Measurements from ENCODE around the gene DMRTB1. TPM values are rescaled to one million over a fixed set of nuclear protein-coding genes. Genes with fewer than 3 reads are reported as not detected.

Gene DMRTB1
- total RNA-seq, 2 donors from 2014 or later: not detected

GRCh38 chr1:53490351-53490750, 31.2 kb downstream of the DMRTB1 start:
- Histone ChIP-seq H3K4me1 (ENCODE audit: control insufficient read depth, insufficient read depth, low read length) (no peaks in the 10 kb centered on the region), H3K4me3 (ENCODE audit: low read length) (no peak overlapping the region), H3K27ac (ENCODE audit: low read depth, low read length) (no peak overlapping the region), H3K36me3 (ENCODE audit: control insufficient read depth, insufficient read depth, low read length) (no peaks in the 10 kb centered on the region), H3K9me3 (ENCODE audit: control insufficient read depth, low read length) (no peaks in the 10 kb centered on the region), H3K9ac (ENCODE audit: extremely low read depth, low read length, poor library complexity, severe bottlenecking) (no peak overlapping the region), H3K27me3 (ENCODE audit: control insufficient read depth, insufficient read depth, low read length, poor library complexity, severe bottlenecking) (no peaks in the 10 kb centered on the region)
- Mint-ChIP-seq H3K4me3 (no peak overlapping the region), H3K27me3 (ENCODE audit: insufficient read depth) (peaks cover 7% of the 10 kb centered on the region), H3K36me3 (ENCODE audit: low read depth) (no peaks in the 10 kb centered on the region), H3K9me3 (peaks cover 11% of the 10 kb centered on the region), H3K27ac (no peak overlapping the region), H3K4me1 (peaks cover under 1% of the 10 kb centered on the region)
- DNase-seq: no peak
- TF ChIP-seq CTCF (conservative IDR thresholded peaks at IDR 0.05): no peak
- 94% methylated on average over 3 of the region's 3 CpGs; no CpG with 5 or more reads in 1 of the 2 experiments for WGBS, 2 experiments (ENCODE audit: insufficient coverage in 1 of 2, insufficient read length in 1 of 2)

GRCh38 chr1:53495633-53496345, 36.6 kb downstream of the DMRTB1 start:
- H3K27ac Mint-ChIP-seq: no peak overlapping the region
- no peaks in the 10 kb centered on the region for H3K4me1 ChIP-seq (ENCODE audit: control insufficient read depth, insufficient read depth, low read length)
- 90 to 92% methylated on average over 8 of the region's 8 CpGs for WGBS, 2 experiments (ENCODE audit: insufficient coverage in 1 of 2, insufficient read length in 1 of 2)
- peaks cover 6% of the 10 kb centered on the region for H3K27me3 Mint-ChIP-seq (ENCODE audit: insufficient read depth)
- H3K9ac ChIP-seq (ENCODE audit: extremely low read depth, low read length, poor library complexity, severe bottlenecking): no peak overlapping the region
- no peaks in the 10 kb centered on the region for H3K36me3 Mint-ChIP-seq (ENCODE audit: low read depth)
- H3K36me3 ChIP-seq (ENCODE audit: control insufficient read depth, insufficient read depth, low read length): no peaks in the 10 kb centered on the region
- H3K4me3 ChIP-seq (ENCODE audit: low read length): no peak overlapping the region
- H3K27ac ChIP-seq (ENCODE audit: low read depth, low read length): no peak overlapping the region
- H3K4me3 Mint-ChIP-seq: no peak overlapping the region
- no peaks in the 10 kb centered on the region for H3K9me3 ChIP-seq (ENCODE audit: control insufficient read depth, low read length)
- no peak for TF ChIP-seq CTCF (conservative IDR thresholded peaks at IDR 0.05)
- no peak for DNase-seq
- no peaks in the 10 kb centered on the region for H3K27me3 ChIP-seq (ENCODE audit: control insufficient read depth, insufficient read depth, low read length, poor library complexity, severe bottlenecking)
- no peaks in the 10 kb centered on the region for H3K4me1 Mint-ChIP-seq
- H3K9me3 Mint-ChIP-seq: no peaks in the 10 kb centered on the region

GRCh38 chr1:53498555-53499131, 39.4 kb downstream of the DMRTB1 start:
- no peaks in the 10 kb centered on the region for H3K9me3 ChIP-seq (ENCODE audit: control insufficient read depth, low read length)
- Mint-ChIP-seq H3K4me1 (peaks cover 4% of the 10 kb centered on the region), H3K36me3 (ENCODE audit: low read depth) (no peaks in the 10 kb centered on the region), H3K27ac (no peak overlapping the region), H3K9me3 (no peaks in the 10 kb centered on the region), H3K27me3 (ENCODE audit: insufficient read depth) (peaks cover 6% of the 10 kb centered on the region), H3K4me3 (no peak overlapping the region)
- H3K4me3 ChIP-seq (ENCODE audit: low read length): no peak overlapping the region
- H3K36me3 ChIP-seq (ENCODE audit: control insufficient read depth, insufficient read depth, low read length): no peaks in the 10 kb centered on the region
- TF ChIP-seq CTCF (conservative IDR thresholded peaks at IDR 0.05): no peak
- DNase-seq: no peak
- H3K27ac ChIP-seq (ENCODE audit: low read depth, low read length): no peak overlapping the region
- H3K9ac ChIP-seq (ENCODE audit: extremely low read depth, low read length, poor library complexity, severe bottlenecking): no peak overlapping the region
- 84 to 89% methylated on average over 5 to 9 of the region's 9 CpGs for WGBS, 2 experiments (ENCODE audit: insufficient coverage in 1 of 2, insufficient read length in 1 of 2)
- no peaks in the 10 kb centered on the region for H3K4me1 ChIP-seq (ENCODE audit: control insufficient read depth, insufficient read depth, low read length)
- H3K27me3 ChIP-seq (ENCODE audit: control insufficient read depth, insufficient read depth, low read length, poor library complexity, severe bottlenecking): no peaks in the 10 kb centered on the region
